ENCODE results near the gene DYRK4. TPM values are rescaled to one million over a fixed set of nuclear protein-coding genes. Genes with fewer than 3 reads are reported as not detected.
A peak's percentile ranks its signal among the peaks of the same experiment; 100 is the strongest.

DYRK4 gene
- total RNA-seq, 2 donors from 2014 or later: 10.9 to 16.6 TPM

DNA sequence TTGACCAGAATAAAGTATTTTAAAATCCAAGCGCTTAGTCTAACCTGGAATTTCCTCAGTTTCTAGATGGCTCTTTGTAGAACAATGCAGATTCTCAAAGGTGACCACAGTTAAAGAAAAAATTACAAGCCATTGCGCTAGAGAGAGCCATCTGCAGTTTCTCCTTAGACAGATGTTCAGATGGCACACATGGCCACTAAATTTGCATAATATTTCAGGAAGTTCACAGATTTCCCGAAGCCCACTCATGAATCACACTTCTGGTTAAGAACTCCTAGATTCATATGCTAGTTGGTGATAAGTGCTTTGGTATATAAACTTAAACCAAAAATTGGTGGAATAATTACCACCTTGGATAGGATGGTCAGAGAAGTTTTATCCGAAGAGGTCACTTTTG, 86.1 kb downstream of the DYRK4 start:
- Histone ChIP-seq H3K27me3 (ENCODE audit: control insufficient read depth, insufficient read depth, low read length, poor library complexity, severe bottlenecking) (no peaks in the 10 kb centered on the region), H3K9me3 (ENCODE audit: control insufficient read depth, low read length) (no peaks in the 10 kb centered on the region), H3K4me3 (ENCODE audit: low read length) (peak overlapping the region; percentile 99), H3K9ac (ENCODE audit: extremely low read depth, low read length, poor library complexity, severe bottlenecking) (no peak overlapping the region), H3K27ac (ENCODE audit: low read depth, low read length) (no peak overlapping the region), H3K36me3 (ENCODE audit: control insufficient read depth, insufficient read depth, low read length) (no peaks in the 10 kb centered on the region), H3K4me1 (ENCODE audit: control insufficient read depth, insufficient read depth, low read length) (peaks cover 9% of the 10 kb centered on the region)
- DNase-seq: no peak
- Mint-ChIP-seq H3K27ac (peak overlapping the region; percentile 99), H3K4me1 (peaks cover 40% of the 10 kb centered on the region), H3K36me3 (ENCODE audit: low read depth) (no peaks in the 10 kb centered on the region), H3K9me3 (no peaks in the 10 kb centered on the region), H3K27me3 (ENCODE audit: insufficient read depth) (no peaks in the 10 kb centered on the region), H3K4me3 (peak overlapping the region; percentile 91)
- TF ChIP-seq, protein P1, sequence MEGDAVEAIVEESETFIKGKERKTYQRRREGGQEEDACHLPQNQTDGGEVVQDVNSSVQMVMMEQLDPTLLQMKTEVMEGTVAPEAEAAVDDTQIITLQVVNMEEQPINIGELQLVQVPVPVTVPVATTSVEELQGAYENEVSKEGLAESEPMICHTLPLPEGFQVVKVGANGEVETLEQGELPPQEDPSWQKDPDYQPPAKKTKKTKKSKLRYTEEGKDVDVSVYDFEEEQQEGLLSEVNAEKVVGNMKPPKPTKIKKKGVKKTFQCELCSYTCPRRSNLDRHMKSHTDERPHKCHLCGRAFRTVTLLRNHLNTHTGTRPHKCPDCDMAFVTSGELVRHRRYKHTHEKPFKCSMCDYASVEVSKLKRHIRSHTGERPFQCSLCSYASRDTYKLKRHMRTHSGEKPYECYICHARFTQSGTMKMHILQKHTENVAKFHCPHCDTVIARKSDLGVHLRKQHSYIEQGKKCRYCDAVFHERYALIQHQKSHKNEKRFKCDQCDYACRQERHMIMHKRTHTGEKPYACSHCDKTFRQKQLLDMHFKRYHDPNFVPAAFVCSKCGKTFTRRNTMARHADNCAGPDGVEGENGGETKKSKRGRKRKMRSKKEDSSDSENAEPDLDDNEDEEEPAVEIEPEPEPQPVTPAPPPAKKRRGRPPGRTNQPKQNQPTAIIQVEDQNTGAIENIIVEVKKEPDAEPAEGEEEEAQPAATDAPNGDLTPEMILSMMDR (conservative IDR thresholded peaks at IDR 0.05): no peak
- 73 to 83% methylated on average over 4 of the region's 4 CpGs for WGBS, 2 experiments (ENCODE audit: insufficient coverage in 1 of 2, insufficient read length in 1 of 2)

DNA sequence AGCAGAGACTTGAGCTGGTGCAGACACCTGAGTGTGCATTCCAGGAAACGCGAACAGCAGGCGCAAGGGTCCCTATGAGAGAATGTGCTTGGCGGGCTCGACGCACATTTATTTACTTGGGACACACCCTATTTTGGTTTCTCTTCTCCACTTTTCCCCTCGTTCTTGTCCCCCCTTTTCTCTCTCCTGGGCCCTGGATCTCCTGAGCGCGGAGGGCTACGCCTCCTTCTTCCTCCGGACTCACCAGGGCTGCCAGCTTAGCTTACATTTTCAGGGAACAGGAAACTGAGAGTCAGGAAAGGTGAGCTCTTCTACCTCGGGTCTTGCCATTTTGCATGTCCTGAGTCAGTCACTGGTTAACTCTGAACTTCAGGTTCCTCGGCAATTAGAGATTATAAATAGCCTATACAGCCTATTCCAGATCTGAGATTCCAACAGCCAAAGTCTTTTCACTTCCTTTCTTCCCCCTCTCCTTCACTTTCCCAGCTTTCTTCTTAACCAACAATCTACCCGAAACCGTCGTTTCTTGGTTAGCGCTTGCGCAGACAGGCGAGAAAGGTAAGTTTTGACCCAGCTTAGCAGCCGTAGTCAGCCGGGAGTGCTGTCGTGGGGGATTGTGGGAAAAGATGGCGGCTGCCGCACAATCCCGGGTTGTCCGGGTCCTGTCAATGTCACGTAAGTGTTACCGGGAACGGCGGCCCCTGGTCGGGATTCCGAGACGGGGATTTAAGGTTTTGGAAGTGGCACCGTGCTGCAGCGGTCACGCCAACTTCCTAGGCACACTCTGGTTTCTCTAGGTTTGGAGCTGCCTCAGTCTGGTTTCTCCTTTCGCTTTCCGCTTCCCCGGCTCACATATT, 86.7 kb downstream of the DYRK4 start, which contains the start of the genes AKAP3 and NDUFA9:
Gene AKAP3, minus strand, starts transcription at position 551 of the 857 bp plus-strand sequence. CDS start 10,855 bp downstream, outside the sequence.
Gene NDUFA9, plus strand, starts transcription at position 614 of the 857 bp plus-strand sequence. Its CDS starts 13 bp downstream, at position 627.
- Histone ChIP-seq H3K9ac (ENCODE audit: extremely low read depth, low read length, poor library complexity, severe bottlenecking) (peak within 1 kb of the TSS; percentile 75), H3K9me3 (ENCODE audit: control insufficient read depth, low read length) (no peaks in the 10 kb centered on the region), H3K4me1 (ENCODE audit: control insufficient read depth, insufficient read depth, low read length) (peaks cover 11% of the 10 kb centered on the region), H3K36me3 (ENCODE audit: control insufficient read depth, insufficient read depth, low read length) (peaks cover 2% of the 10 kb centered on the region), H3K27ac (ENCODE audit: low read depth, low read length) (peak within 1 kb of the TSS; percentile 5), H3K4me3 (ENCODE audit: low read length) (peak within 1 kb of the TSS; percentile 99), H3K27me3 (ENCODE audit: control insufficient read depth, insufficient read depth, low read length, poor library complexity, severe bottlenecking) (no peaks in the 10 kb centered on the region)
- TF ChIP-seq, protein P1 (conservative IDR thresholded peaks at IDR 0.05): no peak
- DNase-seq: peak; percentile 97
- no peaks in the 10 kb centered on the region for H3K36me3 Mint-ChIP-seq (ENCODE audit: low read depth)
- H3K9me3 Mint-ChIP-seq: no peaks in the 10 kb centered on the region
- no peaks in the 10 kb centered on the region for H3K27me3 Mint-ChIP-seq (ENCODE audit: insufficient read depth)
- peak within 1 kb of the TSS; percentile 99 for H3K27ac Mint-ChIP-seq
- 0 to 1% methylated on average over 11 to 39 of the region's 39 CpGs for WGBS, 2 experiments (ENCODE audit: insufficient coverage in 1 of 2, insufficient read length in 1 of 2)
- H3K4me1 Mint-ChIP-seq: peaks cover 45% of the 10 kb centered on the region
- peak within 1 kb of the TSS; percentile 91 for H3K4me3 Mint-ChIP-seq

DNA sequence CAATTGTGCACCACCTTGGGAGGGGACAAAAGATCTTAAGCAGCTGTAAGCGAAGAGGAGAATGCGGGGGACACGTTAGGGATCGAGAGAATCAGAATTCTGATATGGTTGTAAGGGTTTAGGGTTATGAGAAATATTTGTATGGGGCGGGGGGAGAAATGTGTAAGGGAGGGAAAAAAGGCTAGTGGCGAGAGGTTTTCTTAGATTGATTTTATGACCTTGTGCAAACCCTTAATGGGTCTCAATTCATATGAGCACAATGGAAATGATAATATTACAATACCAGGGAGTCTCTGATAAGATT, 87.3 kb downstream of the DYRK4 start:
- TF ChIP-seq, protein P1 (conservative IDR thresholded peaks at IDR 0.05): no peak
- Histone ChIP-seq H3K4me1 (ENCODE audit: control insufficient read depth, insufficient read depth, low read length) (peaks cover 11% of the 10 kb centered on the region), H3K27ac (ENCODE audit: low read depth, low read length) (peak overlapping the region; percentile 5), H3K4me3 (ENCODE audit: low read length) (peak overlapping the region; percentile 99), H3K27me3 (ENCODE audit: control insufficient read depth, insufficient read depth, low read length, poor library complexity, severe bottlenecking) (no peaks in the 10 kb centered on the region), H3K9me3 (ENCODE audit: control insufficient read depth, low read length) (no peaks in the 10 kb centered on the region), H3K9ac (ENCODE audit: extremely low read depth, low read length, poor library complexity, severe bottlenecking) (peak overlapping the region; percentile 75), H3K36me3 (ENCODE audit: control insufficient read depth, insufficient read depth, low read length) (peaks cover 8% of the 10 kb centered on the region)
- Mint-ChIP-seq H3K9me3 (no peaks in the 10 kb centered on the region), H3K4me1 (peaks cover 46% of the 10 kb centered on the region), H3K4me3 (peak overlapping the region; percentile 91), H3K27ac (peak overlapping the region; percentile 99), H3K36me3 (ENCODE audit: low read depth) (peaks cover 3% of the 10 kb centered on the region), H3K27me3 (ENCODE audit: insufficient read depth) (no peaks in the 10 kb centered on the region)
- no peak for DNase-seq
- 0% methylated on average over 4 to 6 of the region's 6 CpGs for WGBS, 2 experiments (ENCODE audit: insufficient coverage in 1 of 2, insufficient read length in 1 of 2)

Measured in endodermal cell (in vitro differentiated cells).